Measurements from ENCODE around the gene CLDN19. TPM values are rescaled to one million over a fixed set of nuclear protein-coding genes. Genes with fewer than 3 reads are reported as not detected.
A peak's percentile ranks its signal among the peaks of the same experiment; 100 is the strongest.

CLDN19 gene
- total and polyA plus RNA-seq, 9 of the 15 experiments (the other 6 are each of a cell fraction or from before 2014, with no cell fraction given): not detected

DNA sequence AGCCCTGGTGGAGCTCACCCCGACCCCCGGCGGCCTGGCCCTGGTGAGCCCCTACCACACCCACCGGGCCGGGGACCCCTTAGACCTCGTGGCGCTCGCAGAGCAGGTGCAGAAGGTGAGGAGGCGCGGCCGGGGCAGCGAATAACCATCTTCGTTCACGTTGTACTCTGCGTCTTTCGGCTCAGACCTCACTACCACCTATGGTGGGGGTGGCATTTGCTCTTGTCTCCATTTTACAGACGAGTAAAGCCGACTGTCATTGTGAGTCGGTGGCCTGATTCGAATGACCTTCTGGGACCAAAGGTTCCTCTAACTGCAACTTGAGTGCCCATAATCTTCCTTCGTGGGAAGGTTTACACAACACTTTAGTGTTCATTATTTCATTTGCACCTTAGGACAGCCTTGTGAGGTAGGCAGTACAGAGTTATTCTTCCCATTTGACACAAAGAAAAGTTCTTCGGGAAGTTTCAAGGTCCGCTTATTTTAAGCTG is 27.5 kb upstream of the CLDN19 start:
- peaks cover 20% of the 10 kb centered on the region for H3K36me3 ChIP-seq (ENCODE audit: control insufficient read depth, insufficient read depth, low read length)
- H3K9ac ChIP-seq (ENCODE audit: insufficient read depth in 1 of 2, low read depth in 2 of 2, low read length in 2 of 2): peak overlapping the region; percentile 87 to 98
- intact Hi-C loops (cut with micrococcal nuclease) (loop anchor here (2.0 to 5.0 kb wide), 4 partner anchors 60 to 189 kb away; partner anchors contain the start of genes YBX1 and ZNF691), in situ Hi-C loops (cut with MboI) (no loop called here)
- ATAC-seq: peak; percentile 55
- no peaks in the 10 kb centered on the region for H3K27me3 ChIP-seq (ENCODE audit: control insufficient read depth in 2 of 2, insufficient read depth in 2 of 2, low read length in 2 of 2)
- H3K27ac ChIP-seq (ENCODE audit: extremely low read depth, low read depth, low read length): peak overlapping the region; percentile 81
- H3K4me2 ChIP-seq (ENCODE audit: insufficient read depth, low read length): peak overlapping the region; percentile 100
- peak overlapping the region; percentile 76 for H3K4me3 ChIP-seq
- FAIRE-seq: peak; percentile 32
- H3K4me1 ChIP-seq (replicated peaks in 1 of 2; ENCODE audit: control insufficient read depth in 2 of 2, insufficient read depth in 2 of 2, low read length in 2 of 2): peaks cover 12 to 24% of the 10 kb centered on the region in 2 experiments; a peak in 3 of 5 replicates
- CTCF ChIA-PET (ENCODE audit: low intra/inter-chr PET ratio): no interaction called here
- H4K20me1 ChIP-seq (replicated peaks; ENCODE audit: control insufficient read depth, insufficient read depth, low read length): peaks cover 15% of the 10 kb centered on the region
- no peaks in the 10 kb centered on the region for H3K9me3 ChIP-seq (replicated peaks; ENCODE audit: control insufficient read depth, insufficient read depth, low read depth, low read length)
- H3K79me2 ChIP-seq (ENCODE audit: control insufficient read depth, insufficient read depth, low read length): peaks cover 75% of the 10 kb centered on the region
- BruUV-seq (replicated peaks): no TSS peak
- under 1% methylated on average over 21 of the region's 23 CpGs for WGBS (ENCODE audit: insufficient coverage, low coverage, missing lambda C conversion rate)
- peak in 1 of 4 experiments; percentile 65 for DNase-seq (ENCODE audit: extremely low read depth in 1 of 4, low spot score in 3 of 4)
- H2AFZ ChIP-seq (ENCODE audit: low read depth, low read length): peak overlapping the region; percentile 85
- no peaks in the 10 kb centered on the region for H3K9me1 ChIP-seq (ENCODE audit: control insufficient read depth, insufficient read depth, low read length)
- POLR2A ChIA-PET: interaction anchor here (0.6 to 3.5 kb wide), 18 partner anchors 10 to 303 kb away, joined by 3 to 20 read pairs (median 4); partner anchors contain the start of gene ZNF691
- no peak for TF ChIP-seq KDM5B (IDR thresholded peaks at IDR 0.05; ENCODE audit: insufficient replicate concordance, low read depth, low read length)
- TF ChIP-seq, protein P1, sequence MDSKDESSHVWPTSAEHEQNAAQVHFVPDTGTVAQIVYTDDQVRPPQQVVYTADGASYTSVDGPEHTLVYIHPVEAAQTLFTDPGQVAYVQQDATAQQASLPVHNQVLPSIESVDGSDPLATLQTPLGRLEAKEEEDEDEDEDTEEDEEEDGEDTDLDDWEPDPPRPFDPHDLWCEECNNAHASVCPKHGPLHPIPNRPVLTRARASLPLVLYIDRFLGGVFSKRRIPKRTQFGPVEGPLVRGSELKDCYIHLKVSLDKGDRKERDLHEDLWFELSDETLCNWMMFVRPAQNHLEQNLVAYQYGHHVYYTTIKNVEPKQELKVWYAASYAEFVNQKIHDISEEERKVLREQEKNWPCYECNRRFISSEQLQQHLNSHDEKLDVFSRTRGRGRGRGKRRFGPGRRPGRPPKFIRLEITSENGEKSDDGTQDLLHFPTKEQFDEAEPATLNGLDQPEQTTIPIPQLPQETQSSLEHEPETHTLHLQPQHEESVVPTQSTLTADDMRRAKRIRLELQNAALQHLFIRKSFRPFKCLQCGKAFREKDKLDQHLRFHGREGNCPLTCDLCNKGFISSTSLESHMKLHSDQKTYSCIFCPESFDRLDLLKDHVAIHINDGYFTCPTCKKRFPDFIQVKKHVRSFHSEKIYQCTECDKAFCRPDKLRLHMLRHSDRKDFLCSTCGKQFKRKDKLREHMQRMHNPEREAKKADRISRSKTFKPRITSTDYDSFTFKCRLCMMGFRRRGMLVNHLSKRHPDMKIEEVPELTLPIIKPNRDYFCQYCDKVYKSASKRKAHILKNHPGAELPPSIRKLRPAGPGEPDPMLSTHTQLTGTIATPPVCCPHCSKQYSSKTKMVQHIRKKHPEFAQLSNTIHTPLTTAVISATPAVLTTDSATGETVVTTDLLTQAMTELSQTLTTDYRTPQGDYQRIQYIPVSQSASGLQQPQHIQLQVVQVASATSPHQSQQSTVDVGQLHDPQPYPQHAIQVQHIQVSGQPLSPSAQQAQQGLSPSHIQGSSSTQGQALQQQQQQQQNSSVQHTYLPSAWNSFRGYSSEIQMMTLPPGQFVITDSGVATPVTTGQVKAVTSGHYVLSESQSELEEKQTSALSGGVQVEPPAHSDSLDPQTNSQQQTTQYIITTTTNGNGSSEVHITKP (IDR thresholded peaks at IDR 0.05; ENCODE audit: partially characterized antibody): peak; percentile 28
- TF ChIP-seq, protein P2, sequence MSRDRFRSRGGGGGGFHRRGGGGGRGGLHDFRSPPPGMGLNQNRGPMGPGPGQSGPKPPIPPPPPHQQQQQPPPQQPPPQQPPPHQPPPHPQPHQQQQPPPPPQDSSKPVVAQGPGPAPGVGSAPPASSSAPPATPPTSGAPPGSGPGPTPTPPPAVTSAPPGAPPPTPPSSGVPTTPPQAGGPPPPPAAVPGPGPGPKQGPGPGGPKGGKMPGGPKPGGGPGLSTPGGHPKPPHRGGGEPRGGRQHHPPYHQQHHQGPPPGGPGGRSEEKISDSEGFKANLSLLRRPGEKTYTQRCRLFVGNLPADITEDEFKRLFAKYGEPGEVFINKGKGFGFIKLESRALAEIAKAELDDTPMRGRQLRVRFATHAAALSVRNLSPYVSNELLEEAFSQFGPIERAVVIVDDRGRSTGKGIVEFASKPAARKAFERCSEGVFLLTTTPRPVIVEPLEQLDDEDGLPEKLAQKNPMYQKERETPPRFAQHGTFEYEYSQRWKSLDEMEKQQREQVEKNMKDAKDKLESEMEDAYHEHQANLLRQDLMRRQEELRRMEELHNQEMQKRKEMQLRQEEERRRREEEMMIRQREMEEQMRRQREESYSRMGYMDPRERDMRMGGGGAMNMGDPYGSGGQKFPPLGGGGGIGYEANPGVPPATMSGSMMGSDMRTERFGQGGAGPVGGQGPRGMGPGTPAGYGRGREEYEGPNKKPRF (IDR thresholded peaks at IDR 0.05; ENCODE audit: low read depth, low read length): no peak
- no peak for TF ChIP-seq TAF9B (IDR thresholded peaks at IDR 0.05; ENCODE audit: partially characterized antibody)
- no peak for TF ChIP-seq MCM2 (IDR thresholded peaks at IDR 0.05; ENCODE audit: low read depth)
- TF ChIP-seq NR2C2 (CRISPR knock-in tag; IDR thresholded peaks at IDR 0.05): 0 out of 2 replicates have a peak, but pooled peaks have one; percentile 9
- no peak for TF ChIP-seq NR2C2 (tag; IDR thresholded peaks at IDR 0.05)
- no peak for TF ChIP-seq ZNF778 (CRISPR knock-in tag; IDR thresholded peaks at IDR 0.05)
- TF ChIP-seq ZNF780A (CRISPR knock-in tag; IDR thresholded peaks at IDR 0.05): no peak
- 0 out of 2 replicates have a peak, but pooled peaks have one; percentile 22 for TF ChIP-seq PHB (CRISPR knock-in tag; IDR thresholded peaks at IDR 0.05)
- no peak; the same call in 1 of the 2 replicates for TF ChIP-seq ZNF232 (CRISPR knock-in tag; IDR thresholded peaks at IDR 0.05)
- 0 out of 2 replicates have a peak, but pooled peaks have one; percentile 30 for TF ChIP-seq TARDBP (IDR thresholded peaks at IDR 0.05)
- TF ChIP-seq HDGF (IDR thresholded peaks at IDR 0.05): no peak; the same call in 1 of the 2 replicates
- no peak for TF ChIP-seq POLR2A (conservative IDR thresholded peaks at IDR 0.05)
- peak; percentile 53; the same call in 1 of the 2 replicates for TF ChIP-seq HDAC2 (IDR thresholded peaks at IDR 0.05)
- TF ChIP-seq, protein P3, sequence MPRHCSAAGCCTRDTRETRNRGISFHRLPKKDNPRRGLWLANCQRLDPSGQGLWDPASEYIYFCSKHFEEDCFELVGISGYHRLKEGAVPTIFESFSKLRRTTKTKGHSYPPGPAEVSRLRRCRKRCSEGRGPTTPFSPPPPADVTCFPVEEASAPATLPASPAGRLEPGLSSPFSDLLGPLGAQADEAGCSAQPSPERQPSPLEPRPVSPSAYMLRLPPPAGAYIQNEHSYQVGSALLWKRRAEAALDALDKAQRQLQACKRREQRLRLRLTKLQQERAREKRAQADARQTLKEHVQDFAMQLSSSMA (CRISPR knock-in tag; IDR thresholded peaks at IDR 0.05): no peak
